OCI-LY7 (cell line): ENCODE data around the gene ARHGEF12. TPM values are rescaled to one million over a fixed set of nuclear protein-coding genes. Genes with fewer than 3 reads are reported as not detected.

Experiments
- BruUV-seq: library from RNA; stranded (reverse); fragments of 400-500 nt; replicated peaks from 2 replicates; lab custom pipeline; 2021; lab: Mats Ljungman, UMichigan
- CTCF ChIA-PET: fragments of 300-600 bp; sonication (Branson Sonifier 250); formaldehyde crosslinking; loops from one replicate; lab custom pipeline; 2022; ENCODE audit warnings: antibody characterized with exemption; ENCODE audit not compliant: unreplicated experiment; lab: Charles Lee
- POLR2A ChIA-PET: fragments of 300-600 bp; sonication (Branson Sonifier 250); formaldehyde crosslinking; loops from one replicate; lab custom pipeline; 2022; ENCODE audit warnings: antibody characterized with exemption; lab: Charles Lee
- DNase-seq: peaks from one replicate; pipeline ENCODE4 v3.0.0-alpha.2; 2015; ENCODE audit warnings: low spot score
- H2AFZ ChIP-seq: fragments of 200-600 bp; sonication (generic), shearing (Covaris generic); 2 replicates; pipeline ENCODE4 v1.6.1; 2014; ENCODE audit warnings: mild to moderate bottlenecking, antibody characterized with exemption, low read length, moderate library complexity
- H3K27ac ChIP-seq: fragments of 200-600 bp; sonication (generic); 2 replicates; pipeline ENCODE4 v1.5.1; 2014; ENCODE audit warnings: mixed run types, low read depth, mild to moderate bottlenecking, moderate library complexity, low read length, inconsistent platforms; ENCODE audit not compliant: poor library complexity, severe bottlenecking
- H3K36me3 ChIP-seq: fragments of 200-600 bp; sonication (generic); 2 replicates; pipeline ENCODE4 v1.6.1; 2014; ENCODE audit warnings: mild to moderate bottlenecking, antibody characterized with exemption, low read length, moderate library complexity, mixed read lengths; ENCODE audit not compliant: insufficient read depth
- H3K4me1 ChIP-seq: fragments of 200-600 bp; sonication (generic); 2 replicates; pipeline ENCODE4 v1.5.1; 2014; ENCODE audit warnings: mild to moderate bottlenecking, low read length; ENCODE audit not compliant: insufficient read depth, poor library complexity, severe bottlenecking
- H3K4me2 ChIP-seq: fragments of 200-600 bp; sonication (generic); 2 replicates; pipeline ENCODE4 v1.6.1; 2014; ENCODE audit warnings: mild to moderate bottlenecking, low read length
- H3K4me3 ChIP-seq: fragments of 200-600 bp; sonication (generic); 2 replicates; pipeline ENCODE4 v1.5.1; 2014; ENCODE audit warnings: mild to moderate bottlenecking, low read depth, low read length; ENCODE audit not compliant: poor library complexity, severe bottlenecking
- H3K79me2 ChIP-seq: fragments of 200-600 bp; sonication (generic); 2 replicates; pipeline ENCODE4 v1.6.1; 2016; ENCODE audit warnings: low read depth, mild to moderate bottlenecking, low read length, moderate library complexity, mixed read lengths; ENCODE audit not compliant: insufficient read depth
- H3K9me2 ChIP-seq: fragments of 200-600 bp; sonication (generic); 2 replicates; pipeline ENCODE4 v1.6.1; 2016; ENCODE audit warnings: mild to moderate bottlenecking, low read length, mixed read lengths; ENCODE audit not compliant: insufficient read depth
- H3K9me3 ChIP-seq: fragments of 200-600 bp; sonication (generic); 2 replicates; pipeline ENCODE4 v1.6.1; 2014; ENCODE audit warnings: mild to moderate bottlenecking, mixed run types, low read length, mixed read lengths
- H4K20me1 ChIP-seq: fragments of 200-600 bp; sonication (generic); 2 replicates; pipeline ENCODE4 v1.6.1; 2014; ENCODE audit warnings: mild to moderate bottlenecking, antibody characterized with exemption, low read length, moderate library complexity, mixed read lengths; ENCODE audit not compliant: insufficient read depth
- CTCF ChIP-seq: fragments of 200-600 bp; sonication (generic); conservative IDR thresholded peaks from 2 replicates; pipeline ENCODE4 v1.5.1; 2014; ENCODE audit warnings: mild to moderate bottlenecking, antibody characterized with exemption, low read length, moderate library complexity, mixed read lengths
- EZH2phosphoT487 ChIP-seq: fragments of 200-600 bp; sonication (generic); IDR thresholded peaks from 2 replicates; pipeline ENCODE4 v1.6.1; 2018; ENCODE audit warnings: low read depth, borderline replicate concordance, mild to moderate bottlenecking, mixed run types, antibody characterized with exemption, low read length, moderate library complexity, mixed read lengths
- intact Hi-C: fragments of 100-400 bp; cut with micrococcal nuclease; formaldehyde crosslinking; loops from one replicate; pipeline ENCODE4 v1.10.0; 2022; ENCODE audit not compliant: unreplicated experiment
- total RNA-seq, 2 experiments: library from RNA; depleted of rRNA in 1 of 2; stranded (reverse); fragments of >200 nt in 1 of 2; shearing (Covaris generic) in 1 of 2; gene quantifications; 2 replicates each; pipeline ENCODE4 v1.2.3, GENCODE V29; 2014 to 2022

The ARHGEF12 gene
- total RNA-seq, 2 experiments from 2014 or later, result 16.1 to 31.8 TPM

- Histone ChIP-seq H3K9me3 (no peaks in the 10 kb centered on the region), H3K9me2 (no peaks in the 10 kb centered on the region), H2AFZ (no peak overlapping the region), H3K27ac (no peak overlapping the region), H3K4me3 (no peak overlapping the region), H4K20me1 (peaks cover 17% of the 10 kb centered on the region), H3K4me1 (no peaks in the 10 kb centered on the region), H3K4me2 (no peak overlapping the region), H3K36me3 (no peaks in the 10 kb centered on the region), H3K79me2 (no peaks in the 10 kb centered on the region)
- no peak for TF ChIP-seq EZH2phosphoT487
- TF ChIP-seq CTCF, result no peak
- intact Hi-C loops, result no loop called here
- no peak for DNase-seq
- ChIA-PET POLR2A (no interaction called here), CTCF (no interaction called here)
- BruUV-seq, result no TSS peak
Observed at GRCh38 chr11:120398132-120398531, 61.9 kb downstream of the ARHGEF12 start.

GRCh38 chr11:120399307-120399706 lies 63.1 kb downstream of the ARHGEF12 start:
- TF ChIP-seq CTCF (no peak), EZH2phosphoT487 (no peak)
- H3K4me2 ChIP-seq, result no peak overlapping the region
- H4K20me1 ChIP-seq, result peaks cover 17% of the 10 kb centered on the region
- no peaks in the 10 kb centered on the region for H3K4me1 ChIP-seq
- no peaks in the 10 kb centered on the region for H3K9me3 ChIP-seq
- ChIA-PET CTCF (no interaction called here), POLR2A (no interaction called here)
- no peaks in the 10 kb centered on the region for H3K79me2 ChIP-seq
- H3K27ac ChIP-seq, result no peak overlapping the region
- BruUV-seq, result no TSS peak
- no peak for DNase-seq
- intact Hi-C loops, result no loop called here
- H3K4me3 ChIP-seq, result no peak overlapping the region
- H2AFZ ChIP-seq, result no peak overlapping the region
- H3K9me2 ChIP-seq, result no peaks in the 10 kb centered on the region
- H3K36me3 ChIP-seq, result no peaks in the 10 kb centered on the region

GRCh38 chr11:120400564-120401364 lies 64.6 kb downstream of the ARHGEF12 start:
- no peak for DNase-seq

More at GRCh38 chr11:120400564-120401364, 64.6 kb downstream of the ARHGEF12 start:
- TF ChIP-seq CTCF, result no peak
- TF ChIP-seq EZH2phosphoT487, result no peak
- intact Hi-C loops, result no loop called here
- Histone ChIP-seq H3K4me2 (no peak overlapping the region), H4K20me1 (peaks cover 17% of the 10 kb centered on the region), H3K9me3 (no peaks in the 10 kb centered on the region), H3K27ac (no peak overlapping the region), H2AFZ (no peak overlapping the region), H3K4me3 (no peak overlapping the region), H3K36me3 (no peaks in the 10 kb centered on the region), H3K4me1 (no peaks in the 10 kb centered on the region), H3K9me2 (no peaks in the 10 kb centered on the region), H3K79me2 (no peaks in the 10 kb centered on the region)
- CTCF ChIA-PET, result interaction anchor here (1.2 kb wide), 1 partner anchor 10 kb away, joined by 4 read pairs; no protein-coding TSS in a partner anchor
- POLR2A ChIA-PET, result interaction anchor here (0.9 to 1.6 kb wide), 3 partner anchors 10 to 13 kb away, joined by 3 to 7 read pairs (median 4); no protein-coding TSS in a partner anchor
- BruUV-seq, result no TSS peak
